GM21619 (cell line): ENCODE measurements around the gene CLEC10A.
"Not testable (repeated sequence)": the region's sequence is repeated elsewhere in the genome, so short reads cannot be mapped to it uniquely, and the experiment has no call there.

Experiments used
- ATAC-seq: cut with Tn5 transposase; IDR thresholded peaks from one replicate; pipeline ENCODE4 v1.9.1; 2021; ENCODE audit not compliant: unreplicated experiment

The CLEC10A gene

GRCh38 chr17:7079581-7080455, at the start of gene CLEC10A:
TSS of gene CLEC10A (minus strand) at chr17:7080251. CDS start at chr17:7078812, 1,439 bp downstream.
- ATAC-seq: no peak

DNA sequence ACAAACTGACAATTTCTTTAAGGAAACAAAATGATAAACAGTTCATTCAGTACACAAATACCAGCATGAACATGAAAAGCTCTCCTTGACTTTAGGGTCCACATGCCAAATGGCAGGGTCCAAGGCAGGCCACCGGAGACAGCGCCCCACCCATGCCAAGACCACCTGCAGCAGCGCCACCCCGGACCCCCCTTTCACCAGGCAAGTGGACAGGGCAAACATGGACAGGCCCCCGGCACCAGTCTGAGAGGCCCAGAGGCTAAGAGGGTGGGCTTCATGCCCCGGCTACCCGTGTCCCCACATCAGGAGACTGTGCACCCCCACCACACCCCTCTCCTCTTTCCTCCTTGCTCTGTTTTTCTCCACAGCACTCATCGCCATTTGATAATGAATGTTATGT, 49.3 kb upstream of the CLEC10A start:
- no peak for ATAC-seq

DNA sequence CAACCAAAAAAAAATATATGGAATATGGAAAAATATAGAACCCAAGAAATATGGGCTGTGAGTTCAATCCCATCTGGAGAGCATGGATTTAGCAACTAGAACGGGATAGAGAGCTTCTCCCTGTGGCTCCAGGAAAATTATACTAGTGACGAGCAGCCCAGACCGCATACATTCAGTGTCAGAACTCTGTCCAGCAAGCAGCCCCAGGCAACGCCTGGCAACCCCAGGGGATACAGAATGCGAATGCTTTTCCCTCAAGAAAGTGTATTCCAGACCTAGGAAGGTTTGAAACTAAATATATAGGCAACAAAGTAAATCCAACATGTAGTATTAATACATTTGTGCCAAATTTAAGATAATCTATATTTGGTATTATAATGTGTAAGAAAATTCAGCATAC, 48.1 kb upstream of the CLEC10A start:
- no peak for ATAC-seq

DNA sequence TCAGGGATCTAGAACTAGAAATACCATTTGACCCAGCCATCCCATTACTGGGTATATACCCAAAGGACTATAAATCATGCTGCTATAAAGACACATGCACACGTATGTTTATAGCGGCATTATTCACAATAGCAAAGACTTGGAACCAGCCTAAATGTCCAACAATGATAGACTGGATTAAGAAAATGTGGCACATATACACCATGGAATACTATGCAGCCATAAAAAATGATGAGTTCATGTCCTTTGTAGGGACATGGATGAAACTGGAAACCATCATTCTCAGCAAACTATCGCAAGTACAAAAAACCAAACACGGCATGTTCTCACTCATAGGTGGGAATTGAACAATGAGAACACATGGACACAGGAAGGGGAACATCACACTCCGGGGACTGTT, 47.5 kb upstream of the CLEC10A start:
- ATAC-seq: not testable (repeated sequence)

- ATAC-seq: not testable (repeated sequence)
Observed at GRCh38 chr17:7126386-7126785, 46.3 kb upstream of the CLEC10A start.

GRCh38 chr17:7124923-7125322, 44.9 kb upstream of the CLEC10A start:
- no peak for ATAC-seq

- ATAC-seq: no peak
Observed at GRCh38 chr17:7123844-7124243, 43.8 kb upstream of the CLEC10A start.

DNA sequence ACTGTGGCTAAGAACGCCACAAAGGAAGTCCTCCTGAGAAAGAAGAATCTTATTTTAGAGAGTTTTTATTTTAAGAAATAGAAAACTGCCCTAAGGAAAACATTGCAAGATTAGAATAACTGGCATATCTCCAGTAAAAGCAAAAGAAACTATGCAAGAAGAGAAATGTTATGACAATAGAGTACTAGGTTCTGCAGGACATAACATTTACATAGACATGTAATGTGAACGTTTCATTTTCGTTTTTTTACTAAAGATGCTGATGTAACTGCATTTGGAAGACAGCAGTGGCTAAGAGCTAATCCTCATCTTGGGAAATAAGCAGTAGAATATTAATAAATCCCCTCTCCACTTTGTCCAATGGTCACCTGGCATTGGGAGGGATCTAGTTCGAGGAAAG, 42.3 kb upstream of the CLEC10A start:
- ATAC-seq: no peak

GRCh38 chr17:7120635-7121034, 40.6 kb upstream of the CLEC10A start:
- ATAC-seq: not testable (repeated sequence)

GRCh38 chr17:7120123-7120522, 40.1 kb upstream of the CLEC10A start:
- ATAC-seq: no peak

DNA sequence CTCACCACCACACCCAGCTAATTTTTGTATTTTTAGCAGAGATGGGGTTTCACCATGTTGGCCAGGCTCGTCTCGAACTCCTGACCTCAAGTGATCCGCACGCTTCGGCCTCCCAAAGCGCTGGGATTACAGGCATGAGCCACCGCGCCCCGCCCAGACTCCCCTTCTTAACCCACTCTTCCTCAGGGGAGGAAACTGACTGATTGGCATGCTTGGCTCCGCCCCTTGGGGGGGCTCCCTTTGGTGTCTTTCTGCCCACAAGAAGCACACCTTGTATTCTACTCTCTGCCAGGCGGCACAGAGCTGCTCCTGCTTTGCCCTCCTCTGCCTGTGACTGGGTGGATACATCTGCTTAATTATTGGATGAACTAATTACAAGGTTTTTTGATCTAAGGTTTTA, 39.3 kb upstream of the CLEC10A start:
- no peak for ATAC-seq

DNA sequence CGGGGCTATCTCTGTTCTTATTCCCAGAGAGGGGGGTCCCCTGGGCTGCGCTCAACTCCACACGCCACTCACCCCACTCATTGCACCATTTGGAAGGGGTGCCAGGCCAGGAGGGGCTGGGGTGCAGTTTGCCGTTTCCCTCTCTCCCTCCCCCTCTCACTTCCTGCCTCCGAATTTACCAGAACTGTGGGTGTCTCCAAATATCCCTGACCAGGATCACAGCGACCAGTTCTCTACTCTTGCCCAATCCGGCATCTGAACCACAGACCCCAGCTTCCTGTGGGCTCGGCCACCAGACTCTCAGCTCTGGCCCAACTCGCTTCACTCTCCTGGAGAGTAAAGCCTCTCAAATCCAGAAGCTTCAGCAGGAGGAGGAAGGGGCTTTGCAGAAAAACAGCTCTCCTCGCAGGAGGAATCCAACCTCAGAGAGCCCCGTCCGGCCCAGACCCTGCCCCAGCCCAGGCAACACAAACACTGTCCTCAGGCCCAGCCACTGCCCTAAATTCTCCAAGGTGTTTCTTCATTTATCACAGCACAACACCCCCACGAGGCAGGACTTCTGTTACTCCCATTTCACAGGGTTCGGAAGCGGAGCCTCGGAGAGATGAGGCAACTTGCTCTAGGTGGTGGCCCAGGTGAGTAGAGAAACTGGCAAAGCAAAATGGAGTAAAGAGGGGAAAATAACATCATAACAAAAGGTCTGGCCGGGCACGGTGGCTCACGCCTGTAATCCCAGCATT, 35.0 kb upstream of the CLEC10A start:
- no peak for ATAC-seq

GRCh38 chr17:7114241-7114874, 34.3 kb upstream of the CLEC10A start, which contains the start of gene ASGR2:
TSS of gene ASGR2 (minus strand) at chr17:7114822. CDS start at chr17:7114240, 582 bp downstream.
- no peak for ATAC-seq

GRCh38 chr17:7113273-7114071, 33.4 kb upstream of the CLEC10A start:
- ATAC-seq: no peak

GRCh38 chr17:7112510-7113108, 32.6 kb upstream of the CLEC10A start:
- ATAC-seq: no peak

- ATAC-seq: no peak
Observed at GRCh38 chr17:7111784-7112509, 31.9 kb upstream of the CLEC10A start.

GRCh38 chr17:7110617-7111306, 30.7 kb upstream of the CLEC10A start:
- ATAC-seq: no peak

DNA sequence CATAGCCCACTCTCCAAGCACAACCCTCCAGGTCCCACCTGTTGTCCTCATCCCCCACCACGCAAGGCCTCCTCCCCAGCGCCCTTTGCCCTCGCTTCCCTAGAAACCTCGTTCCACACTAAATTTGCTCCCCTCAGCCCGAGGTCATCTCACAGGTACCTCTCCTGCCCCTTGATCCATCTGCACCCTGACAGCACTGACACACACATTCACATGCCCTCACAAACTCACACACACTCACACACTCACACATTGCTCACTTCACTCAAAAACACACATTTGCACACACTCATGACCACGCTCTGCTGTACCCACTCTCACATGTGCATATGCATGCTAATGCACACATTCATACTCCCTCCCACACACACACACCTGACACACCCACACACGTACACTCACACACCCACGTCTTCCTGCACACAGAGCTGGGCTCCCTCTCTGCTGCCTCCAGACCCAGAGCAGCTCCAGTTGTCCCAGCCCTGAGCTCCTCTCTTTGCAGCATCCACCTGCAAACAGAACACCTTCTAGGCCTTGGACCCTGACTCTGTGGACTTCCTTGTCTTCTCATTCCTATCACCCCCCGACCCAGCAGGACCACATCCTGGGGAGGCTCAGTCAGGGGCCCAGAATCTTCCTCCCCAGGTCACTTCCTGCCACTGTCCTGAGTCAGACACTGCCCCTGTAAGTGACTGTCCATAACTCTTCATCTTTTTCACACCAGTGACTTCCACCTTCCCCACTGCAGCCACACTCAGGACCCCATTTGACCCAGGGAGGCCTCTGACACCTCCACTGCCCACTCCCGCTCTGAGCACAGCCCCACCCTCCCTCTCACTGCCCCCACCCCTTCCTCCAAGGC, 29.6 kb upstream of the CLEC10A start:
- ATAC-seq: no peak
